NCI-H774 (cell line): Measurements from ENCODE around the gene RAP2A.
A peak's percentile ranks its signal among the peaks of the same experiment; 100 is the strongest.

ENCODE experiments used
- DNase-seq: peaks from one replicate; lab custom pipeline; 2025; lab: John Stamatoyannopoulos, UW

Gene RAP2A

DNA sequence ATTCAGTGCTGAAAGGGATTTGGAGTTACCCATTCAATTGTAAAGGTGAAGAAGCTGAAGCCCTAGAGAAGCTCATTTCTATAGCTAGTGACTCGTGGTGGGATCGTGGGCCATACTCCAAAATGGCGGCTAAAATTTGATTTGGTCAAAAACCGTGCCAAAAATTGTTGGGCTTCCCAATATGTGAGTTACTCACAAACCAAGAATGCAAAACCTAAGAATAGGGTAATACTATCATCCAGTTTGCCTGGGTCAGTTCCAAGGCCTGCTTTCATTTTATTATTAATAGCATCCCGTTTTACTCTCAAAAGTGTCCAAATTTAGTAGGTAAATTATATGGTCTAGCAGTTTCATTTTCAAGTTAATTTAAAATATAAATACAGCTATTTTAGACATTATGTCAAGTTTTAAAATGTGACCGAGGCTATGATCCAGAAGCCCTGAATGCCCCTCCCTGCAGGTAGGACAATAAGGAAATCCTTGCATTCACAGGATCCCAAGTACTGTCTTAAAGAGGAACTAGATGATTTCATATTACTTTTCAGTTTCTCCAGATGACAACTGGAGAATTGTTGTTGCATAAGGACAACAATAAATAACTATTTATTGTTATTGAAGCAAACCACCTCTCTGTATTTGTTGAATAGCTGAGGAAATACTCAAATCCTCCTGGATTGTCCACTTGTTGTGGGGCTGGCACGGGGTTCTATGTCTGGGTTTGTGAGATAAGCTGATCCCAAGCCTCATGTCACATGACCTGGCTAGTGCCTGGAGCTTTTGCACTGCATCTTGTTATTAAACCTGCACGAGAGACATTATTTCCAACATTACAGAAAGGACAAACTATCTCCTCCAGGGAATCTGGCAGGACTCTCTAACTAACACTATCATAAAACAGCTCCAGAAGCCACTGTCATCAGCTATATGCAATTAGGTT lies 11.6 kb upstream of the RAP2A start:
- DNase-seq = no peak

DNA sequence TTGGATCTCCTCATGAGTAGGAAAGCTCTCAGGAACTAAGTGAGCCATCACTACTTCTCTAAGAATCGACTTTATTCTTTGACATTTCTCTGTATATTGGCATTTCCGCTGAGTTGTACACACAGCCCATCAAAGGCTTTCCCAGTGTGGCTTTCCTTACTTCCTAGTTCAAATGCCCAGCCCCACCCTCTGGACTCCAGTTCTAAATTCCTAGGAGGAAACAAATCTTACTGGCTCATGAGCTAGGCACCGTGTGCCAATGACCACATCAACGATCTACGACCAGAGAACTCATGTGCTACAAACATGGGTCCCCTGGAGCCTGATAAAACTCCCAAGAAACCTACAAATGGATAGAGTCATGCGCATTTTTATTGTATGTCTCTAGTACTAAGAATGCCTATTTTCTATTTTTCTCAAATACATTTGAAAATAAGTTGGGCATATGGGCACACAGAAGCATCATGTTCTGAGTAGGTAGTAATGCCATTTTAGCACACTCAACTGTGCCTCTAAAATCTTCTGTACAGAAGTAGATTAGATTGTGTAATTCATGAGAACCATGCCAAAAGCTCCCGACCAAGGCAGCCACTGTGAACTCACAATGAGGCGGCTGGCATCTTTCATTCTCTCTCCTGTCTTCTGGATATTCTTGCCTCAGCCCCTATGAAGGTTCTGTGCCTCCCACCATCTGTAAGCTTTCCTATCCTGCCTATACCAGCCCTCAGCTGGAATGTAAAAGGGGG lies 10.5 kb upstream of the RAP2A start:
- no peak for DNase-seq

DNA sequence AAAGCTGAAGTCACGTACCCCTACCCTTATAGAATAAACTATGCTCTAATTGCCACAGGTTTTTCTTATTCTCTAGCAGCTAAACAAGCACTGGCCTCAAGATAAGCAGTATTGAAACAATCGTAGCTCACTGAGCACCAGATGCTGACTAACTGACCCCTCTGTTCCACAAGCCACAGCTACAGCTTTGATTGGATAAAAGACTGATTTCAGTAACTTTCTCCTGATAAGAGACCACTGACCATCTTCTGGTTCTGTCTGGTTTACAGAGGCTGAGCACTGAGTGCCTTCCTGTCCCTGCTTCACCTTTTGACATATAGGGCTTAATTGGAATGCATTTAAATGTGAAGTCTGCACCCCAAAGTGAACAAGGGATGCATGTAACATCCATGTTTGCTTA lies 8.4 kb upstream of the RAP2A start:
- DNase-seq = no peak

DNA sequence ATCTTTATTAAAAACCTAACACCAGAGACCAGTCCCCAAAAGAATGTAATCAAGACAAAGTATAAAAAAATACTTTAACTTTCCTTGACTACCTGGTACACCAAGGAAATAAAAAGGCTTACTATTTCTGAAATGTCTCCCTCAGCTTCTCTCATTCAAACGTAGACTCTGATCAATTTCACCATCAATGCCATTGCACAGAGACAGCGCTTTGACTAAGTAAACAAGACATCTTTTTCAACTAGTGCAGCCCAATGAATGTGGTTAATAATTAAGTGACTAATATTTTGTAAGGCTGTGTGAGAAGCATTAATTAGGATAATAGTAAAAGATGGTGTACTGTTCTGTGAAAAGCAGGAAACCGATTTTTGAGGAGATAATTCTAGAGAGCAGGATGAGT lies 7.3 kb upstream of the RAP2A start:
- no peak for DNase-seq

DNA sequence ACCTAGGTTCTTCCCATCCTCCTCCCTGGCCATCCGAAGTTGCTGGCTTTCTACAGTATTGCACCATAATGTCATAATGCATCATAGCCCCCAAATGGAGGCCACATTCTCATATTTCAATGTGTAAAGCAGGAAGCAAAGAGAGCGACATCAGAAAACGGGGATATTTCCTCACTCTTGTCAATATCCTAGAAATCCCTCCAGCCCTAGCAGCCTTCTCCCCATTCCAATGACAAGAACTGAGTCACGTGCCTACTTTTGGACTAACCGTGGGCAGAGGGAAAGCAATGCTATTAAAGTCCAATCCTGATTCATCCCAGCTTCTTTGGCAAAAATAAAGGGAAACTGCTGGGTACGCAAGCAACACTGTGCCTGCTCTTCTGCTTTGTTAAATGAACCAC lies 4.3 kb upstream of the RAP2A start:
- no peak for DNase-seq

DNA sequence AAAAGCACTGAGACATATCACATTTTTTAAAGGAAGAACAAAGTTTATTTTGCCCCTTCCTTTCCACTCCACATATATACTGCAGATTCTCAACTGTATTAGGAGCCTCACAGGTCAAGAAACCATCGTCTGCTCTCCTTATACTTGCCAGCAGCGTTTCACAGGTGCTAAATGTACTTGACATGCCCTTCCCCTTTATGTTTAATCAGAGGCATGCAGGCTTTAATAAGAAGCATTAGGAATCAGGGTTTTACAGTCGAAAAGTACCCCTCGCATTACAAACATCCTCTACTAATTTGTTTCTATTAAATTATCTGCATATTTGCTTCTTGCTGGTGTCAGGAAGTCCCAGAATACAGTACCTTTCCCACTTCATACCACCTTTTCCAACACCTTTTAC lies 3.7 kb upstream of the RAP2A start:
- DNase-seq = no peak

DNA sequence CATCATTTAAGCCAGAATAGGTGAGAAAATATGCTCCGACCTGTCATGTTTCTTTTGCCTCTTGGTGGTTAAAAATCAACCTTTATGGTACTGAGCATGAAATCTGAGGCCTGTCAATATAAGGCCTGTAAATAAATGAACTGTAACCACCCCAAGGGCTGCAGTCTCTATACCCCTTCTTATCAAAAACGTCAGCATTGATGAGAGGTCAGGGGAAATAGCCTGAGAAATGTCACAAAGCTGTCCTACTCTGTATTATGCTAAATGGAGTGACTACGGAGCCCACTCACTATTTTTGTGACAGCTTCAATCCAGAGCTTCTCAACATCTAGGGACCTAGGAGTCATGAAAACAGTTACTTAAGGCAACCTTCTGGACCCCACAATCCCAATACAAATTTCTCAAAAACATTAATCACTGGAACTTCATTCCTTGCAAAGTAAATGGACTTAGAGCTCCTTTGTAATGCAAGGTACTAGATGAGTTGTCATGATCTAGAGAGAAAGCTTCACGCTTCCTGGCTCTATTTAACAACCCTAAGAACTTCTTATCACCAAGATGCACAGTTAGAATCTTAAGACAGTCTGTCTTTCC lies 2.7 kb upstream of the RAP2A start:
- DNase-seq = no peak

DNA sequence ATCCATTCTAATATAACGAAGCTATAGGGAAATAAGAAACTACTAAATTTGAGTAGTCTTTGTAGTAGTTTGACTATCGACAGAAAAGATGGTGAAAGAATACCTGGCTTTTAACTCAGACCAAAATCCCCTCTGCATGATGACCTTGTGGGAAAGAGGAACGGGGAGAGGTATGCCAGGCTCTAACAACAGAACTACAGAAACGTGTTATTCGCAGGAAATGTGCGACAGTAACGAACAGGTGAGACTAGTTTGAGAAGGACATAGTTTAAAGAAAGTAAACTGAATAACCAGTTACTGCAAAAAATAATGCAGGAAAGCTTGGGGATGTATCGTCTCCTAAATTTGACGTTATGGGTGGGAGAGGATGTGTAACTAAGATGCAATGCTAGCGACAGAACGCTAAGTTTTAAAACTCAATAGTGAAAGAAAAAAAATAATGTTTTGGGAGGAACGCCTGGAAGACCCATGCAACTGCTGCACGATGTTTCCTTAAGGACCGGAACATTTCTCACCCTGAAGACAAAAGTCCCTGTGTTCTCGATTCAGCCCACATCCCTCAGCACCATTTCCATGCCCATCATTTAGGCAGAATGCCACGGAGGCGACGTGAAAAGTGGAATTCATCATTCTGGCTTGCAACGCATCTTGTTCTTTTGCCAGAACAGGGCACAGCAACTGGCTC lies 1.6 kb upstream of the RAP2A start:
- DNase-seq = no peak

DNA sequence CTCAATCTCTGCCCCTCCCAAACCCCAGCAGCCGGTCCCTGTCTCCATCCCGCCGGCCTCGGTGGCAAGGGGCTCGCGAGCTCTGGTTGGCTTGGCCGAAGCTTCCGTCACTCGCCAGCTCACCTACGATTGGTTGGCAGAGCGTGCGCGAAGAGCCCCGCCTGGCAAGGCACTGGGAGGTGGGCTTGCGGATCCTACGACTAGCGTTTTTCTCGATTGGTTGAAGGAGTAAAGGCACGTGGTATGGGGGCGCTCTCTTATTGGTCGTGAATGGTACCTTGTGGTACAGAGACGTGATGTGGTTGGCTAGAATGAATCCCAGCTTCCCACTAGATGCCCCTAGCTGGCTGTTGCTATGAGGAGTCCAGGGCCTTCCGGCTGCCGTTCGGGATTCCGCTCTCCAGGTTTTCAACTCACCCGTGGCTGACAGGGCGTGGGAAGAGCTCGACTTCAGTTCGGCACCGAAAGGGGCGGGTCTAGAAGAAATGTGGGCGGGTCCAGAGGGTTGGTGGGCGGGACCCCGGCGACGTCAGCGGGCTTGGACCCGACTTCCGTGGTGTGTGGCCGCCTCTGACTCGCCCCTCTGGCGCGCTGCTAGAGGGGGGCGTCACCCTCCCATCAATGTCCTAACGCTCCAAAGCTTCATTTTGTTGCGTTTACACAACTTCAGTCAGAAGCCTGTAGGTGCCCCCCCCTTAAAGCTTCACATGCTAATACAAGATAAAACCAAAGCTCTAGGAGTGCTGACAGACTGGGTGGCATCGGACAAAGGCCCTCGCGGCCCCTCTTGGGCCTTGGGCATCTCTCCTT lies 847 bp upstream of the RAP2A start:
- DNase-seq = peak; percentile 98

DNA sequence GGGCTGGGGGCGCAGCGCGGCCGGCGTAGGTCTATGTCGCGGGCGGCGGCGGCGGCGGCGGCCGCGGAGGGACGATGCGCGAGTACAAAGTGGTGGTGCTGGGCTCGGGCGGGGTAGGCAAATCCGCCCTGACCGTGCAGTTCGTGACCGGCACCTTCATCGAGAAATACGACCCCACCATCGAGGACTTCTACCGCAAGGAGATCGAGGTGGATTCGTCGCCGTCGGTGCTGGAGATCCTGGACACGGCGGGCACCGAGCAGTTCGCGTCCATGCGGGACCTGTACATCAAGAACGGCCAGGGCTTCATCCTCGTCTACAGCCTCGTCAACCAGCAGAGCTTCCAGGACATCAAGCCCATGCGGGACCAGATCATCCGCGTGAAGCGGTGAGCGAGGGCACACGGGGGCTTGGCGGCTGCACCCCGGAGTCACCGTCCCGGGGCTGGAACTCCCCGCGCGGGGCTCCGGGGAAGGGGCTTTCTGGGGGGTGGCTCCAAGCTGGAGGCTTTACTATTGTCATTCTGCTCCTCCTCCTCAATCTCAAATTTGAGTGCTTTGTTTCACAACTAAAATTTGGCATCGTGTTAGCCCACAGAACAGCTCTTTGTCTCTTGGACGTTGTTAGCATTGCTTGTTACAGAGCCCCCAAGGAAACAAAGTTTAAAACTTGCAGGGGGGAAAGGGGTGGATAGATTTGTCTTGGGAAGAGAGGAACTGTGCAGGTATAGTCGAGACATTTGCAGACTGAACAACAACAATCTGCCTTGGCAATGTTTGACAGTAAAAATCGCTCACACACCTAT lies 630 bp downstream of the RAP2A start:
- DNase-seq = no peak

DNA sequence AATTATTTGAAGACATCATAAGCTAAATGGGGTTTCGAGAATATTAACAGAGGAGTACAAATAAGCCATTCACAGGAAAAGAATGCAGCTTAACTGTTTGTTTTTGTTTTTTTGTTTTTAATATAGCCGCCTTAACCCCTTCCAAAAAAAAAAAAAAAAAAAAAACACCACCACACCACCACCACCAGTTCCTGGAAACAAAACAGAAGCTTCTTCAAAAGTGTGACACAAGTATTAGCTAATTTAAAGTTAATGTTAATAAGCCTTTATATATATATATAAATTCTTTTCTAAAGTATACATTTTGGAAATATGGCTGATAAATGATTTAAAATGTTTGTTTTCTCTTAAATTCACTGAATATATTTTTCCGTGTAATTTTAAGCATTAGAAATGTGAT lies 1.4 kb downstream of the RAP2A start:
- no peak for DNase-seq

DNA sequence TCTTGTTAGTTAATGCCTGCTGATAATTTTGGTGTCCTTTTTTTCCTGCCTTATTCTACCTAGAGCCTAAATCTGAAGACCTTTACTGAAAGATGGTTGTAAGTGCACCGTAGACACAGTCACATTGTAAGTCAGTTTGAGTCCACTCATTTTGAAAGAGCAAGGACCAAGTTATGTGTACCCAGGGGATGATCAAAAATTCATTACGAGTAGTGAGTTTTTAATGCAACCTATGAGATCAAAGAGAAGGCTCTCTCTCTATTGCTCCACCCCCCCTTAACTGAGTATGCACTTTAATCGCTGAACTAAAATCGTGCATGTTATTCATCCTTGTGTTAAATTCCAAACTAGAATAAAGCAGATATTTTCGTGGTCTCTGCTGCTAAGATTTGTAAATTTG lies 1.8 kb downstream of the RAP2A start:
- no peak for DNase-seq

DNA sequence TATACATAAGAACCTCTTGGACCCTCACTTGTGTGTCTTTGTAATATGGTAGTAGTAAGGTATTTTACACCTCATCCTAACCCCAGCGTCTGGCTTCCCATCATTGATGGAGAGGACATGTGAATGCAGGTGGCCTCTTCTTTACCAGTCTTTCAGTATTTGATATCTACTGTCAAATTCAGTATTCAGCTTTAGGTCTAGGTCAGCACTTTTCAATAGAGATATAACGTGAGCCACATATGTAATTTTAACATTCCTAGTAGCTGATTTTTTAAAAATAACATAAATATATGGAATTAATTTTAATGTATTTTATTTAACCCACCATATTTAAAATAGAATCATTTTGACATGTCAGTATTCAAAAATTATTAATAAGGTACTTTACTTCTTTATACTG lies 2.9 kb downstream of the RAP2A start:
- no peak for DNase-seq

DNA sequence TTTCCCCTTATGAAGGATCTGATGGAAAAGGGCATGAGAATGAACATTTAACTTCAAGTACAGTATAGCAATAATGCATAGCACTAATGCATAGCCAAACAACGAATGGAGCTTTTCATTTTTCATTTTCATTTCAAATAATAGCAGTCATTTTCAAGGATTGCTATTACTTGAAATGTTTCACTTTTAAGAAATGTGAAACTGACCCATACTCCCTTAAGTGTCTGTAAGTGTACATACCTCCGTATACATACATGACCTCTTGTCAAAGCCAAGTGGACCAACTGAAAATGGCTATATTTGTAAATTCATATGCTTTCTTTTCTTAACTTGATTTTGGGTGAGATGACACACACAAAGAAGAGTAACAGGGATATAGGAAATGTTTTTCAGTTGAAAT lies 3.8 kb downstream of the RAP2A start:
- no peak for DNase-seq

DNA sequence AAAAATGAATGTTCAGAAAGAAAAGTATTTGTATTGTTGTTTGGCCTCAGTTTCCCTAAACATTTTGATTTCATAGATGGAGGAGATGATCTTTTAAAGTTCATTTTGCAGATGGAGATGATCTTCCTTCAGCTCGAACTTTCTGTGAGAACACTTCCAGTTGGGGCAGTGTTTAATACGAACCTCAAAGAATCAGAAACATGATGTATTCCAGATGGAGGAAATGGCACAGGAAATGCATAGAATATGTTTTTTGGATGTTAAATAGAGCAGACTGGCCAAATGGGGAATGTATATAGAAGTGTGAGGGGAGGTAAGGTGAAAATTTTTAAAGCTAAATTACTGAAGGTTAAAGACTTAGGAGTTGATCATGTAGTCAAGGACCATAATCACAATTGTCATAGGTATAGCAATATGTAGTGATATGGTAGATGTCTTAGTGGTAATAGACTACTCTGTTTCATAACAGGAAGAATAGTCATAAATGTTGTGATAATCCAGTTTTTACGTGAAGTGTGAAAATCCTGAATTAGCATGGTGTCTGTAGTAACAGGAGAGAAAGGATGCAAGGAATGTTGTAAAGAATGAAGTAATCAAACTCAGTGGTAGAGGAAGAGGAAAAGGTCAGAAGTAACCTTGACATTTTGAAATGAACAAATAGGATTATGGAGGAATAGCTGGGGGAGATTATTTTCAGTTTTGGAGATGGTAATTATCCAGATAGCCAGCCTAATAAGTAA lies 5.1 kb downstream of the RAP2A start:
- no peak for DNase-seq

DNA sequence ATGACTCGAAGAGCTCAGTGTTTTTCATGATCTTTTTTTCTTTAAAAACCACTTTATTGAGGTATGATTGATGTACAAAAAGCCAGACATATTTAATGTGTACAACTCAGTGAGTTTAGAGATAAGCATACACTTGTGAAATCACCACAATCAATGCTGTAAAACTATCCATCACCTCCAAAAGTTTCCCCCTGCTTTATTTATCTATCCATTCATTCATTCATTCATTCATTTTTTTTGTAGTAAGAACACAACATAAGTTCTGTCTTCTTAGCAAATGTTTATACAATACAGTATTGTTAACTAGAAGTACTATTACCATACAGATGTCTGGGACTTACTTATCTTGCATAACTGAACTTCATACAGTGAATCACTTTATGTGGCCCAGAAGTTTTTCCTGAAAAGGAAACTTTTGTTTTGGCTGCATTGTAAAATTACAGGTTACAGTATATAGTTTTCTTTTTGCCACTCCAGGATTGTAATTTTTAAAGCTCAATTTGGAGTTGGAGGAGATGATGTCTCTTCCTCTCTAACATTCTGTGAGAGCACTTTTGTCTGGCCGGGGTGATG lies 6.7 kb downstream of the RAP2A start:
- no peak for DNase-seq

DNA sequence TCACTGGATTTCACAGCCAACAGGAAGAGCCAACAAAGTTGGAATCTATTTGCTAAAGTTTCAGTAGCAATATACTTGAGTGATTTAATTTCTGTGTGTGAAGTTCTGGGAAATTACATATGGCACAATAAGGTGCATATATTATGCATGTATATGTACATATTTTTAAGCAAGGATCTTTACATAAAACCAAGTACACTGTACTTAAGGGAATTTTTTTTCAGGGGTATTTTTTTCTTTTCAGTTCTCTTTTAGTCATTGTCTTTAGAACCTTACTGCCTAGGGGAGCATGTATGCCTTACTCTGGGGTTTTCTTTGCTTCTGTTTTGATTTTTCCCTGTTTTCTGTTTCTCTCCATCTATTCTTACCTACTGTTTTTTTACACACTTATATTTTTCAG lies 7.4 kb downstream of the RAP2A start:
- no peak for DNase-seq

DNA sequence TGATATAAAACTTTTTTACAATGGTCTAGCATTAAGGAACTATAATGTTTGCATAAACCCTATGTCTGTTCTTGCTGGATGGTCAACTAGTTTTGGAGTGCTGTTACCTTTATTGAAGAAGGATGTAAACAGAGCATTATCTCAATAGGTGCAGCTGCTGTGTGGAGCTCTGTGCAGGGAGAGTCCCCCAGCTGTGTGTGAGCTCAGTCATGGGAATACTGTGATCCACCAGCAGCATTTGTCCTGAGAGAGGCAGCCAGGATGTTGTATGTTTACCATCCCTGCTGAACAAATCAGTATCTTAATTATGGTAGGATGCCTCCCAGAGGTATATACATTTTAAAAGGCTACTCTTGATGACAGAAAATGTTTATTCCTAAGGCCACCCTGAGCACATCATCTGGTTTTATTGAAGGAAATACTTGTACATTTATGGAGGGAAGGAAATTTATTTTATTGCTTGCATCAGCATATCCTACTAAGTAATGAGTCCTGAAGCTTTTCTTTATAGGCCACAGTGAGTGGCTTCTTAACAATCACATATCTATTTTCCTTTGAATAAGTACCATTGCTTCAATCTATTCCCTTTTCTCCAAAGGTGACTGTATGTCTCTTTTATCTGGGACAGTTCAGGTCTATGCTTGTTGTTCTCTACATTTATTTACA lies 11.7 kb downstream of the RAP2A start:
- DNase-seq = peak; percentile 46

DNA sequence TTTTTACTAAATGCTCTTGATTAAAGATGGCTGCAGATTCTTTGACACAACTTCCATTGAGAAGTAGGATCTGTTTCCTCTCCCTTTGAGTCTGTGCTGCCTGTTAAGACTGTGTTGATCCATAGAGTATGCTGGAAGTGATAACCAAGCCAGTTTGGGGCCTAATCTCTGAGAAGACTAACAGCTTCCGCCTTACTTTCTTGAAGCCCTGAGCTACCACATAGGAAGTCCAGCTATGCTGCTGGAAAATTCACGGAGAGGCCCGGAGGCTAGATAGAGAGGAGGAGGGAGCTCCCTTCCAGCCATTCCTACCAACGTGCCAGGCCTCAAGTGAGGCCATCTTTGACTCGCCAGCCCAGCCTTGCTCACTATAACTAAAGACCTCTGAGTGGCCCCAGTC lies 12.5 kb downstream of the RAP2A start:
- no peak for DNase-seq
